Mesangial cell (primary cell): ENCODE results near the gene RPA1. TPM values are rescaled to one million over a fixed set of nuclear protein-coding genes. Genes with fewer than 3 reads are reported as not detected.

ENCODE experiments used
- total RNA-seq: library from RNA; depleted of rRNA; stranded (reverse); fragments of >200 nt; gene quantifications from 2 replicates; pipeline ENCODE4 v1.2.3, GENCODE V29; 2015

Gene RPA1
- total RNA-seq, result 21.7 and 41.1 TPM in 2 replicates

DNA sequence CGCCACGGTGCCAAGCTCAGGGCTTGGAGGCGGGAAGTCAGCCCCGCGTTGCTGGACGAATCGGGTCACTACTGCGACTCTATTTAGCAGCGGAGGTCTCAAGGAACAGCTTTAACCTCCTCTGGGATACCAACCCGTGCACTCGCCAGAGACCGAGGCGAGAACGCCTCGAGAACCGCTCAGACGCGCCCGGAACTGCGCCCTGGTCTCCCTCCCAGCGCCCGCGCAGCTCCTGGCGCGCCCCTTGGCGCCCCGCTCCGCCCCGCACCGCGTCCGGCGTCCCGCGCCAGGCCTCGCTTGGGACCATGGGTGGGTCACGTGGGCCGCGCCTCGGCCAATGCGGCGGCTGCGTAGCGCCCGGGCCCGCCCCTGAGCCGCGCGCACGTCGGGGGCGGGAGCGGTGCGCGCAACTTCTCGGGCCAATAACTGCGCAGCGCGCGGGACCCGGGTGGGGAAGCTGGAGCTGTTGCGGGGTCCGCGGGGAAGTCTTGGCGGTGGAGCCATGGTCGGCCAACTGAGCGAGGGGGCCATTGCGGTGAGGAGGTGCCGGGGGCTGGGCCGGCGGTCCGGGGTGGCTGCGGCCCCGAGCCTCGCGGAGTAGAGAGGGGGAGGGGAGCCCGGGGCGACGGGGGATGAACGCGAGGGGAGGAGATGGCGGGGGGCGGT is at the start of gene RPA1, which contains the start of gene SMYD4:
Gene RPA1 (plus strand): TSS at position 414 of the 666 bp plus-strand sequence. CDS start 89 bp downstream, at position 503.
Gene SMYD4 (minus strand): TSS at position 311 of the 666 bp plus-strand sequence. CDS start 1,908 bp downstream, outside the sequence.

Other genes starting within 250 kb of the RPA1 start
- gene SLC43A2, start 201.2 kb upstream of the RPA1 start, total RNA-seq, result 7.3 and 17.2 TPM in 2 replicates
- 2.7 and 13.0 TPM in 2 replicates for gene SCARF1, start 184.3 kb upstream of the RPA1 start, total RNA-seq
- gene RILP, start 180.1 kb upstream of the RPA1 start, total RNA-seq, result 10.8 and 13.9 TPM in 2 replicates
- 187 and 236 TPM in 2 replicates for gene PRPF8, start 145.1 kb upstream of the RPA1 start, total RNA-seq
- 1.3 and 4.6 TPM in 2 replicates for gene TLCD2, start 119.6 kb upstream of the RPA1 start, total RNA-seq
- gene WDR81, start 105.3 kb upstream of the RPA1 start, total RNA-seq, result 29.2 and 60.6 TPM in 2 replicates
- 0.49 and 48.9 TPM in 2 replicates for gene SERPINF2, start 87.1 kb upstream of the RPA1 start, total RNA-seq
- gene SERPINF1, start 67.9 kb upstream of the RPA1 start, total RNA-seq, result 8.6 and 131 TPM in 2 replicates
- 6.3 and 6.5 TPM in 2 replicates for gene SMYD4, start 103 bp upstream of the RPA1 start, total RNA-seq
- 0.13 TPM in 1 of 2 replicates, not detected in the other for gene RTN4RL1, start 195.3 kb downstream of the RPA1 start, total RNA-seq
- 27.9 and 45.4 TPM in 2 replicates for gene DPH1, start 200.1 kb downstream of the RPA1 start, total RNA-seq
- 63.2 and 77.5 TPM in 2 replicates for gene OVCA2, start 212.0 kb downstream of the RPA1 start, total RNA-seq
- gene HIC1, start 225.1 kb downstream of the RPA1 start, total RNA-seq, result 17.3 and 22.1 TPM in 2 replicates